T-helper 22 cell (primary cell): Measurements from ENCODE around the gene SLX4IP.
"Not testable (repeated sequence)": the region's sequence is repeated elsewhere in the genome, so short reads cannot be mapped to it uniquely, and the experiment has no call there.

Experiments used
- DNase-seq: peaks from one replicate; pipeline ENCODE4 v3.0.0-alpha.2; 2020; ENCODE audit warnings: low read depth

Gene SLX4IP

GRCh38 chr20:10604865-10605440 is 169.8 kb downstream of the SLX4IP start:
- DNase-seq = no peak

DNA sequence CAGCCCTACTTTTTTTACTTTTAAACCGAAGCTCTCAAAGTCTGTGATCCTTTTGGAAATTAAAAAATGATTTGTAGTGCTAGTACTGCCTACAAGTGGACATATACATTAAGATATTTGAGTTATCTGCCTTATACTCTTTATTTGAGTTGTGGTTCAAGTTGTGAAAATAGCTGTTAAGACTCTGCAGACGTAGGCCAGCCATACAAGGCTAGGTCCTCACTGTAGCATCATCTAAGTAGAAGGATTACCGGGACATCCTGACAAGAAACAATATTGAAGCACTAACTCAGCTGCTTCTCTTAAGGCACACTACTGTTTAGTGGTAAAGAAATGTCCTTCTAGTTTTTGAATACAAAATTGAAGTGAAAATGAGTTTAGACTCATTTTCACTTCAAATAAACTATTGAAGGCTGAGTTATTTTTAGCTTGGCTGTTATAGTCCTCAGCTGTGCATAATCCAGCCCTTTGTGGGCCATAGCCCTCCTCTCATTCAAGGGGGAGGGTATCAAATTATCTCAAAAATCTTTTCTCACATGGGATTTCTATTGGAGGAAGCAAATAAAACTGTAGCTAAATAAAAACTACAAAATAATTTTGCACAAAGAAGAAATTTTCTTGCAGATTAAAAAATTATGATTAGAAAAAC is 170.6 kb downstream of the SLX4IP start:
- DNase-seq = no peak

- DNase-seq = no peak
These were observed 174.2 kb downstream of the SLX4IP start for GRCh38 chr20:10609276-10609675.

GRCh38 chr20:10609770-10610169 is 174.7 kb downstream of the SLX4IP start:
- DNase-seq = no peak

- DNase-seq = no peak
These were observed 175.1 kb downstream of the SLX4IP start for GRCh38 chr20:10610251-10610650.

DNA sequence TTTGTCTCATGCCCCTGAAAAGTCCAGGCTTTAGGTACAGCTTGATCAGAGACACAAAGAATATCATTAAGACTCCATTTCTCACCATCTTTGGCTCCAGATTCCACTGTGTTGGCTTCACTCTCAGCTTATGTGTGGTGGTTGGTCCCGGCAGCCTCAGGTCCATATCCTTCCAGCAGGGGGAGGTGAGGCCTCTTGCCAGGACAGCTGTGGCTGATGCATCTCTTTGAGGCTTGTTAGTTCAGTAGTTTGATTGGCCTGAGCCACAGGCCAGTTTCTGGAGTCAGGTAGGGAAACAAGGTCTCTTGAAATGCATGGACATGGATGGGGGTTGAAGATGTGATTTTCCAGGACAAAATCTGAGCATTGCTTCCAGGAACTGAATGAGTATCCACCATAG is 176.3 kb downstream of the SLX4IP start:
- DNase-seq = no peak

DNA sequence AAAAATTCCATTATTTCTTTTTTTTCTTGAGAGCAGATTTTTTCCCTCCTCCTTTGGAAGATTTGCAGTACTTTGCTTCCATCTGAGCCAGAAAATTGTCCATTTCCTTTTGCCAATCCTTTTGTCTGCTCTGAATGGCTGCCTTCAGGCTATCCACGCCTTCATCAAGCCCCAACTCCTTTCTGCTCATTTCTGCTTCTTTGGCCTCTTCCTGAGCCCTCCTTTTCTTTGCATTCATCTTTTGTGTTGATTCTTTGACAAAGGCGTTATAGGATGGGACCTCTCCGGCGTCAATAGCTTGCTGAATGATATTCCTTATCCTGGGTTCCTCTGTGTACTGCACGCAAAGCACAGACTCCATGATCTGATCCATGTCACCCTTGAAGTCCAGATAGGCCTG is 178.3 kb downstream of the SLX4IP start:
- not testable (repeated sequence) for DNase-seq

DNA sequence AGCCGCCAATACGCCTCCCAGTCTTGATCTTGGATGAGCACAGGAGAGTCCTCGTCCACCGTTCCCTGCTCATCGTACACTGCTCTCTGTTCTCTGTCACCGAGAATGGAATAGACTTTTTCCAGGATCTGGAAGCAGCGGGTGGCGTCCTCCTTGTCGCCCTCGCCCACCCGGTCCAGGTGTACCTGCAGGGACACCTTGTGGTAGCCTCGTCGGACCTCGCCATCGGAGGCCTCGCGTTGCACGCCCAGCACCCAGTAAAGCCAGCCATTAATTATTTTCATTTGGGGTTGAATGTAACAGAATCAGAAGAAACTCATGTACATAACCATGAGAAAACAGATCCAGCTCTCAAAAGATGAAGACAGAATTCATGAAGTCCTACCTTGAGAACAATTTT is 178.8 kb downstream of the SLX4IP start:
- DNase-seq = no peak

DNA sequence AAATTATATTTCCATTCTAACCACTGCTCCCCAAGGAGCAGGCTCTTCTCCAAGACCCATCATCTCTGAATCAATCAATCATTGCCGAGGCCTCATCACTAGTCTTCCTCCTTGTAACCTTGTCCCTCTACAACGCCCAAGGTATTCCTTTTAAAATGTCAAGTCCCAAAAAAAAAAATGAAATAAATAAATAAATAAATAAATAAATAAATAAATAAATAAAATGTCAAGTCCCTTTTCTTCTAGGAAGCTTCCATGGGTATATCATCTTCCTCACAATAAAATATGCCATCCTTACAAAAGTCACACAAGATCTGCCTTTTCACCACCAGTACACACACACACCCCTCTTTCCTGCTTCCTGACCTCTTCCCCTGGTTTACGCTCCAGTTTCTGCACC is 181.1 kb downstream of the SLX4IP start:
- DNase-seq = no peak

DNA sequence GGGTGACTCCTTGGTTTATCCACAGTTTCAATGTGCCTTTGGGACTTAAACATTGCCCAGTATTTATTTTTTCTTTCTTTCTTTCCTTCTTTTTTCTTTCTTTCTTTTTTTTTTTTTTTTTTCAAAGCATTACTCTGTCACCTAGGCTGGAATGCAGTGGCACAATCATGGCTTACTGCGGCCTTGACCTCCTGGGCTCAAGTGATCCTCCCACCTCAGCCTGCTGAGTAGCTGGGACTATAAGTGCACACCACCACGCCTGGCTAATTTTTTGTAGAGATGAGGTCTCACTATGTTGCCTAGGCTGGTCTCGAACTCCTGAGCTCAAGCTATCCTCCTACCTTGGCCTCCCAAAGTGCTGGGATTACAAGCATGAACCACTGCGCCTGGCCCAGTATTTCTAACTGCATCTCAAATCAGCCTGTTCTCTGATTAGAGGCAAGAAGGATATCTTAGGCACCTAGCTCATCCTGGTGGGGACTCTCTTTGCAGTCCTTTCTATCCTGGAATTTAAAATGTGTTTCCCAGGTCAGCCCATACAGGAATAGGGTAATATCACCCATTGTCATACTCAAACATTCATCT is 182.5 kb downstream of the SLX4IP start:
- not testable (repeated sequence) for DNase-seq

DNA sequence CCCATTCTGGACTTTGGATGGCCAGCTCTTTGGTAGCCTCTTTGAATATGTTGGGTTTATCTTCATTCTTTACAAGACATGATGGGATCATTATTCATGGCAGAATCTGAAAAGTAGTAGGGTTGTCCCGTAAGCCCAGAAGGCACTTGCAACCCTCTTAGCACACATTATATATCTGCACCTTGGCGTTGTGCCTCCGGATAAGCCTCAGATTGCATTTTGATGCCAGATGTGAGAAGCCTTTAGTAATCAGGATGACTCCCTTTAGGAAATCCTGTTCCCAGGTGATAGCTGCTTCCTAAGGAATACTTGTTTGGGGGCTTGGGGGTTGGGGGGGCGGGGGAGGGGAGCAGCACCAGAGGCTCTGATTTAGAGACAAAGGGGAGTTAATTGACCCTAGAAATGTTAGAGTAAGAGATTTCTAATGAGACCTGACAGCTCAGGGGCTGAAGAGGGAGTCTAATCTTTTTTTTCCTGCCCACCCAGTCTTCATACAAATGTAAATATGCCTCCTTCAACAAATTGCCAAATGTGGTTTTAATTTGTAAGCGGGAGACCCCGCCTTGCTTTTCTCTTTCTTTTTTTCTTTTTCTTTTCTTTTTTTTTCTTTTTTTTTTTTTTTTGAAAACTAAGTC is 183.6 kb downstream of the SLX4IP start:
- DNase-seq = no peak

DNA sequence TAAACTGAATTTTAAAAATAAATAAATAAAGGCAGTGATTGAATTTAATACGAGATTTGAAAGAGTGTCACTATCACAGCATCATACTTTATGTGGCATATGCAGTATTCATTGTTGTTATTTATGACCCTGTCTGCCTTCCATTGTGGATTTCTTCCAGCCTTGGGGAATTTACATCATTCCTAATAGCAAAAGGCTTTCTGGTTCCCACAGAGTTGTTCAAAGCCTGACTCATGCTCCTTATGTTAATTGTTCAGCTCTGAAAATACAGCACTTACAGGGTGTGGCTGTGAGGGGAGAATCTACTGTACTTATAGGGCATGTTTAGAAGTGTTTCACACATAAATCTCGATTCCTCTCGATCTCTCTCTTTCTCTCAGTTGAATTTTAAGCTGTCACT is 184.3 kb downstream of the SLX4IP start:
- DNase-seq = no peak

DNA sequence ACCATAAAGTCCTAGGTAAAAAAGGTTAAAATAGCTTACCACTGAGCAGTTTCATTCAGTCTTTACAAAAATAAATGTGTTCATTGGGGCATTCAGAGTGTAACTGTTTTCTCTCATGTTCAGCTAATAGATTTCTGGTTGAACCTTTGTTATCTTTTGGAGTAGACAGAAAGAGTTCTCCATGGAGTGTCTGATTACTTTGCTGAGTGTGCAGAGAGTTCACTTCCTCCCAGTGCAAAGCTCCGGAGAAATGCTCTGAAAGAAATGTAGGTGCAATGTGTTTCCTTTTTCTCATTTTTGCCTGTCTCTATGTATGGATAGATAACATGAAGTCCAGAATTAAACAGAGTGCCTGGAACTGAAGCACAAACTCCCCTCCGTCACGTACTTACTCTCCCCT is 186.0 kb downstream of the SLX4IP start:
- no peak for DNase-seq

GRCh38 chr20:10622657-10623418 is 187.7 kb downstream of the SLX4IP start:
- no peak for DNase-seq

GRCh38 chr20:10625641-10626040 is 190.5 kb downstream of the SLX4IP start:
- no peak for DNase-seq

- no peak for DNase-seq
These were observed 191.8 kb downstream of the SLX4IP start for GRCh38 chr20:10626896-10627295.

GRCh38 chr20:10629946-10630650 is 195.0 kb downstream of the SLX4IP start:
- no peak for DNase-seq

DNA sequence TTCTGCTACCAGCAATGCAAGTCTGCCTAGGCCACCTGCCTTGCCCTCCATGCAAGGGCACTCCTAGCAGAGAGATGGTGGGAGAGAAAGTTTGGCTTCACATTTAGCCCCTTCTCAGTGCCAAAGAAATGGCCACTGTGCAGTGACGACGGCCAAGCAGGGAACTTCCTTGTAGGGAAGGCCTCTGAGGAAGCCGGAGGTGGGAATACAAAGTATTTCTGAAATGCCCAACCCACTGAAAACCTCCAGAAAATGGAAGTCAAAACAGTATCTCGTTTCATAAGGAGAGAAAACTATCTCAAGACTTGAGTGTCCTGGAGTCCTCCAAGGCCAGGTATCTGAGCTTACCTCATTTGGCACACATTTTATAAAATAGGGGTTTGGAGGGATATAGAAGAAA is 196.0 kb downstream of the SLX4IP start:
- DNase-seq = no peak

DNA sequence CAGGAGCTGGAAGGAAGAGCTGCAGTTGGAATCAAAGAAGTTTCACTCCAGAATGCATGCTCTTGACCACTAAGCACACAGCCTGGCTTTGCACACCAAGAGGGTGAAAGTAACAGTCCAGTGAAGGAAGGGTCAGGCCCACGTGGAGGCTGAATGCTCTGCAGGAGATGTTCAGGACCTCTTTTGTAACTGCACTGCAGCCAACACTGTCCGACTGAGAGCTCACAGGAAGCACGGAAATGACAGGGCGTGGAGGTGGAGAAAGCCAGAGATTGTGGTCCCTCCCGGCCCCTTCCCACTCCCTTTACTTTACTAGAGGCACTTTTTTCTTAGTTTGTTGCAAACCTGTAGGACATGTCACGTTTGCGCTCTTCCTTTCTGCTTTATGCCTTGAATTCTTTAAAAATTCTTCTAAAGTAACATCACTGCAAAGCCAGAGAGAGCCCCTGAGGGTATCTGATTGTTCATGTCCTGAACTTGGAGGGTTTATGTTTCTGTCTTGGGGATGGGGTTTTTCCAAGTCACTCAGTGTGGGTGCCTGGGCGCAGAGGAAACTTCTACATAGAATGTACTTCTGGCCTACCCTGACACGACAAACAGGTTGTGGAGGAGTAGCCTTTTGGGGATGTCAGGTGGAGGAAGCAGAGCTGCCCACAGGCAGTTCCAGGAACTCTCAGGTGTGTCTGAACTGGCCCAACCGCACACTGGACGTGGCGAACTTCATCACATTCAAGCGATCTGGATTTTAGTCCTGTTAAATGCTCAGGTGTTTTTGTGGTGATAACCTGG is 197.8 kb downstream of the SLX4IP start:
- DNase-seq = no peak

GRCh38 chr20:10633718-10634117 is 198.6 kb downstream of the SLX4IP start:
- DNase-seq = no peak

DNA sequence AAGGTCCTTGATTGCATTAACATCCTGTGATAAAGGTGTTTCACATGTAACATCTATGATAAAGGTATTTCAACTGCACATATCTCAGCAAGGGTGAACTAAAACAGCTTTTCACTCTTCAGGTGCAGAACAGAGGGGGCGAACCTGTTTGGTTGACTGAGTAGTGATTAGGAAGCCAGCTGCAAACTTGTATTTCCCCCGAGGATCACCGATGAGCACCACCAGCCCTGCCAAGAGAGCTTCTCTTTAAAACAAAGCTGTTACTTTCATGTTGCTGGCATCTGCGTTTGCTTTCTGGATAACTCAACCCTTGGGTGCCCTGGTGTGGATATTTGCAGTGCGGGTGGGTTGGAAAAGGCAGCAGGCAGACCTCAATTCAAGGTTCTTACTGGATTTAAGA is 199.1 kb downstream of the SLX4IP start:
- no peak for DNase-seq
